Gastrocnemius medialis (tissue), 4 donors: ENCODE results near the gene NIPA2.

Source experiments
- POLR2A ChIP-seq, 2 donors: fragments of 450-650 bp; IDR thresholded peaks; one replicate each; pipeline ENCODE4 v1.6.1; 2017; ENCODE audit warnings: antibody characterized with exemption in 2 of 2, mild to moderate bottlenecking in 2 of 2, moderate library complexity in 2 of 2
- TF ChIP-seq, protein P1 (sequence below), 5 experiments: fragments of 450-650 bp in 3 of 5; fragments of 200-600 bp in 2 of 5; sonication (generic) in 2 of 5; IDR thresholded peaks in 4 of 5; conservative IDR thresholded peaks in 1 of 5; 1 replicate in 4 of 5; 2 replicates in 1 of 5; pipeline ENCODE4 v1.5.1; 2016 to 2019; ENCODE audit warnings: antibody characterized with exemption in 5 of 5, mild to moderate bottlenecking in 3 of 5, moderate library complexity in 3 of 5

DNA sequence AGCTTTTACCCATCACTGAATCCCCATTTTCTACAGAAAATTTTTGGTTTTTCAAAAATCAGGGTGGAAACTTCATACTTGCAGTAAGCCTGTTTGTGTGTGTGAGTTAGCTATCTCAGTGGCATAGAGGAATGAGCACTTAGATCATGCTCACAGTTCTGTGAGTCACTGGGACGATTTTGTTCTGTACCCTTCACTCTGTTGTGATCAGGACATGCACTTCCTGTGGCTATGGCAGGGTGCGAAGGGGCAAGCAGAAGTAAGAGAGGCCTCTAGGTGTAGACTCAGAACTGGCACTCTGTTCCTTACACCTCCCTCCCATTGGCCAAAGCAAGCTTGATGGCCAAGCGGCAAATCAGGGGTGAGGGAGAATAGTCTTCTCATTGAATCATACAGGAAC is 11.6 kb downstream of the NIPA2 start:
- TF ChIP-seq, protein P1, sequence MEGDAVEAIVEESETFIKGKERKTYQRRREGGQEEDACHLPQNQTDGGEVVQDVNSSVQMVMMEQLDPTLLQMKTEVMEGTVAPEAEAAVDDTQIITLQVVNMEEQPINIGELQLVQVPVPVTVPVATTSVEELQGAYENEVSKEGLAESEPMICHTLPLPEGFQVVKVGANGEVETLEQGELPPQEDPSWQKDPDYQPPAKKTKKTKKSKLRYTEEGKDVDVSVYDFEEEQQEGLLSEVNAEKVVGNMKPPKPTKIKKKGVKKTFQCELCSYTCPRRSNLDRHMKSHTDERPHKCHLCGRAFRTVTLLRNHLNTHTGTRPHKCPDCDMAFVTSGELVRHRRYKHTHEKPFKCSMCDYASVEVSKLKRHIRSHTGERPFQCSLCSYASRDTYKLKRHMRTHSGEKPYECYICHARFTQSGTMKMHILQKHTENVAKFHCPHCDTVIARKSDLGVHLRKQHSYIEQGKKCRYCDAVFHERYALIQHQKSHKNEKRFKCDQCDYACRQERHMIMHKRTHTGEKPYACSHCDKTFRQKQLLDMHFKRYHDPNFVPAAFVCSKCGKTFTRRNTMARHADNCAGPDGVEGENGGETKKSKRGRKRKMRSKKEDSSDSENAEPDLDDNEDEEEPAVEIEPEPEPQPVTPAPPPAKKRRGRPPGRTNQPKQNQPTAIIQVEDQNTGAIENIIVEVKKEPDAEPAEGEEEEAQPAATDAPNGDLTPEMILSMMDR (IDR thresholded peaks at IDR 0.05 in 4 of 5, conservative IDR thresholded peaks at IDR 0.05 in 1 of 5), result no peak
- no peak for TF ChIP-seq POLR2A (IDR thresholded peaks at IDR 0.05)
